Measurements from ENCODE around the gene CENPU. TPM values are rescaled to one million over a fixed set of nuclear protein-coding genes. Genes with fewer than 3 reads are reported as not detected.

CENPU gene
- total and polyA plus RNA-seq, 2 of the 13 experiments (the other 11 are each of a cell fraction or from before 2014, with no cell fraction given), result 11.7 to 35.8 TPM

- Histone ChIP-seq H3K4me1 (ENCODE audit: insufficient read depth, low read length) (no peaks in the 10 kb centered on the region), H2AFZ (ENCODE audit: low read length) (no peak overlapping the region), H3K9me3 (ENCODE audit: low read length) (no peaks in the 10 kb centered on the region), H3K27ac (ENCODE audit: extremely low read length, insufficient read depth, low read length) (no peak overlapping the region), H4K20me1 (ENCODE audit: insufficient read depth, low read length) (no peaks in the 10 kb centered on the region; the same call in 1 of the 2 replicates), H3K79me2 (ENCODE audit: insufficient read depth, low read length) (no peaks in the 10 kb centered on the region), H3K4me3 (replicated peaks in 1 of 3; ENCODE audit: insufficient read depth in 1 of 3, low read depth in 2 of 3, low read length in 3 of 3) (no peak overlapping the region), H3K4me2 (ENCODE audit: low read depth, low read length) (no peak overlapping the region), H3K27me3 (ENCODE audit: control insufficient read depth in 1 of 2, insufficient read depth in 2 of 2, low read length in 2 of 2) (no peaks in the 10 kb centered on the region), H3K36me3 (replicated peaks in 1 of 2; ENCODE audit: control insufficient read depth in 1 of 2, insufficient read depth in 2 of 2, low read length in 2 of 2) (peaks cover 5 to 58% of the 10 kb centered on the region in 2 experiments; a peak in 4 of 5 replicates), H3K9ac (ENCODE audit: insufficient read depth, low read depth, low read length) (no peak overlapping the region)
- ATAC-seq, result no peak
- no peak for DNase-seq (ENCODE audit: low spot score)
- intact Hi-C loops (cut with micrococcal nuclease; ENCODE audit: unreplicated experiment) (no loop called here), in situ Hi-C loops (cut with HindIII; ENCODE audit: extremely low pct_ligation_motif_present, low pct_unique_long_range_greater_than_20kb) (no loop called here)
- WGBS (ENCODE audit: low lambda C conversion rate), result 96% methylated on average over 2 of the region's 2 CpGs
- no TSS peak for BruUV-seq (replicated peaks)
- CTCF ChIA-PET (ENCODE audit: low intra/inter-chr PET ratio, low total read pairs), result no interaction called here
- POLR2A ChIA-PET, result no interaction called here
- TF ChIP-seq ZBTB39 (CRISPR knock-in tag; IDR thresholded peaks at IDR 0.05), result no peak
- no peak for FAIRE-seq
Measured at GRCh38 chr4:184702114-184702513, 31.8 kb downstream of the CENPU start.

GRCh38 chr4:184699941-184700340 is 34.0 kb downstream of the CENPU start:
- intact Hi-C loops (cut with micrococcal nuclease; ENCODE audit: unreplicated experiment), result loop anchor here (5.0 kb wide), 1 partner anchor 988 kb away; no protein-coding TSS in a partner anchor
- no peaks in the 10 kb centered on the region for H3K4me1 ChIP-seq (ENCODE audit: insufficient read depth, low read length)
- H3K4me2 ChIP-seq (ENCODE audit: low read depth, low read length), result no peak overlapping the region
- no peaks in the 10 kb centered on the region for H4K20me1 ChIP-seq (ENCODE audit: insufficient read depth, low read length)
- peaks cover 5 to 57% of the 10 kb centered on the region in 2 experiments for H3K36me3 ChIP-seq (replicated peaks in 1 of 2; ENCODE audit: control insufficient read depth in 1 of 2, insufficient read depth in 2 of 2, low read length in 2 of 2)
- no peak overlapping the region for H3K27ac ChIP-seq (ENCODE audit: extremely low read length, insufficient read depth, low read length)
- TF ChIP-seq DNMT1 (CRISPR knock-in tag; IDR thresholded peaks at IDR 0.05), result no peak
- no peak for TF ChIP-seq ZNF160 (CRISPR knock-in tag; IDR thresholded peaks at IDR 0.05)
- no peak for TF ChIP-seq ZFP1 (CRISPR knock-in tag; IDR thresholded peaks at IDR 0.05)
- no peak for TF ChIP-seq KAT8 (CRISPR knock-in tag; IDR thresholded peaks at IDR 0.05)
- no peak for TF ChIP-seq SMAD9 (CRISPR knock-in tag; IDR thresholded peaks at IDR 0.05)
- TF ChIP-seq ZNF18 (CRISPR knock-in tag; IDR thresholded peaks at IDR 0.05; ENCODE audit: insufficient replicate concordance), result no peak
- TF ChIP-seq ZNF607 (CRISPR knock-in tag; IDR thresholded peaks at IDR 0.05; ENCODE audit: borderline replicate concordance), result no peak
- no peak for TF ChIP-seq ZNF430 (CRISPR knock-in tag; IDR thresholded peaks at IDR 0.05)
- H3K79me2 ChIP-seq (ENCODE audit: insufficient read depth, low read length), result no peaks in the 10 kb centered on the region
- 95% methylated on average over 4 of the region's 4 CpGs for WGBS (ENCODE audit: low lambda C conversion rate)
- no peaks in the 10 kb centered on the region for H3K9me3 ChIP-seq (ENCODE audit: low read length)
- in situ Hi-C loops (cut with HindIII; ENCODE audit: extremely low pct_ligation_motif_present, low pct_unique_long_range_greater_than_20kb), result no loop called here
- POLR2A ChIA-PET, result no interaction called here
- ATAC-seq (no peak), DNase-seq (ENCODE audit: low spot score) (no peak), FAIRE-seq (no peak)
- no peak overlapping the region for H2AFZ ChIP-seq (ENCODE audit: low read length)
- BruUV-seq (replicated peaks), result no TSS peak
- no peak overlapping the region for H3K9ac ChIP-seq (ENCODE audit: insufficient read depth, low read depth, low read length)
- CTCF ChIA-PET (ENCODE audit: low intra/inter-chr PET ratio, low total read pairs), result no interaction called here
- H3K27me3 ChIP-seq (ENCODE audit: control insufficient read depth in 1 of 2, insufficient read depth in 2 of 2, low read length in 2 of 2), result no peaks in the 10 kb centered on the region
- H3K4me3 ChIP-seq (replicated peaks in 1 of 3; ENCODE audit: insufficient read depth in 1 of 3, low read depth in 2 of 3, low read length in 3 of 3), result no peak overlapping the region
